SK-N-SH treated with all-trans-retinoic acid at 6 μM for 48 hours (cell line): Measurements from ENCODE around the gene LBHD1.

Experiments
- ARNTL ChIP-seq: fragments of 450-650 bp; formaldehyde crosslinking; IDR thresholded peaks from 2 replicates; pipeline ENCODE4 v1.5.0; 2020; ENCODE audit warnings: low read depth, mild to moderate bottlenecking, moderate library complexity, borderline replicate concordance
- CREB5 ChIP-seq: fragments of 250-450 bp; sonication (Bioruptor Pico); IDR thresholded peaks from 2 replicates; pipeline ENCODE4 v1.5.1; 2020; ENCODE audit warnings: low read depth, mild to moderate bottlenecking, moderate library complexity
- ISL1 ChIP-seq: fragments of 250-450 bp; sonication (Bioruptor Pico); IDR thresholded peaks from 2 replicates; pipeline ENCODE4 v2.1.2; 2022; ENCODE audit warnings: mild to moderate bottlenecking, moderate library complexity
- ZNF70 ChIP-seq: fragments of 450-650 bp; formaldehyde crosslinking; IDR thresholded peaks from 2 replicates; pipeline ENCODE4 v1.5.0; 2020; ENCODE audit warnings: mild to moderate bottlenecking, moderate library complexity

DNA sequence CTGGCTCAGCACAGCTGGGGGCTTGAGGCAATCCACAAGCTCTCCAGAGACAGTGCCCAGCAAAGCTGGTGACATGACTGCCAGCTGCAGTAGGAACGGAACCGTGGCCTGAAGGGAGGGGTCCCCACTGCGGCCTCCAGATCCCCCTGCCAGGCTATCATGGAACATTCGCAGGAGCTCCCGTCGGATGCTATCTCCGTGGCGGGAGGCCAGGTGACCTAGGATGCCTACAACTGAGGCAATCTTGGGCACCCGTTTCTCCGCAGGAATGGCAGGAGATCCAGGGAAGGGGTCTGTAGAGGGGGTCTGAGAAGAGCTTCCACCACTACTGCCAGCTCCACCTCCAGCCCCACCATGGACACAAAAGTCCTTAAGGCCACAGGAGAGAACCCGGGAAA lies 23.1 kb downstream of the LBHD1 start:
- TF ChIP-seq CREB5 (CRISPR knock-in tag): no peak
- no peak for TF ChIP-seq ZNF70
- TF ChIP-seq ARNTL: no peak
- no peak for TF ChIP-seq ISL1
